PC-9 (cell line): ENCODE results near the gene TOMT. TPM values are rescaled to one million over a fixed set of nuclear protein-coding genes. Genes with fewer than 3 reads are reported as not detected.
"Not testable (repeated sequence)": the region's sequence is repeated elsewhere in the genome, so short reads cannot be mapped to it uniquely, and the experiment has no call there.

Experiments used
- BruUV-seq: library from RNA; stranded (reverse); fragments of 400-500 nt; replicated peaks from 2 replicates; lab custom pipeline; 2021; lab: Mats Ljungman, UMichigan
- CTCF ChIA-PET: fragments of 300-600 bp; sonication (Branson Sonifier 250); formaldehyde crosslinking; loops from one replicate; lab custom pipeline; 2022; ENCODE audit warnings: antibody characterized with exemption; lab: Charles Lee
- POLR2A ChIA-PET: fragments of 300-600 bp; sonication (Branson Sonifier 250); formaldehyde crosslinking; loops from one replicate; lab custom pipeline; 2022; ENCODE audit warnings: antibody characterized with exemption; ENCODE audit not compliant: unreplicated experiment; lab: Charles Lee
- DNase-seq, 2 experiments: peaks; one replicate each; pipeline versions ENCODE4 v3.0.0 to v3.0.0-alpha.2; 2015 to 2022; ENCODE audit warnings: mixed read lengths in 1 of 2
- H2AFZ ChIP-seq: fragments of 200-600 bp; sonication (generic); 2 replicates; pipeline ENCODE4 v1.8.1; 2017; ENCODE audit warnings: antibody characterized with exemption
- H3F3A ChIP-seq: fragments of 200-600 bp; sonication (generic); 2 replicates; pipeline ENCODE4 v1.8.1; 2017; ENCODE audit warnings: antibody characterized with exemption, mild to moderate bottlenecking, low read depth; ENCODE audit not compliant: insufficient read depth
- H3K27ac ChIP-seq: fragments of 200-600 bp; sonication (generic); 2 replicates; pipeline ENCODE4 v1.6.1; 2016; ENCODE audit warnings: mixed run types
- H3K27me3 ChIP-seq: fragments of 200-600 bp; sonication (generic); 2 replicates; pipeline ENCODE4 v1.6.1; 2016; ENCODE audit warnings: low read depth, mixed run types; ENCODE audit not compliant: insufficient read depth
- H3K36me3 ChIP-seq: fragments of 200-600 bp; sonication (generic); 2 replicates; pipeline ENCODE4 v1.6.1; 2016; ENCODE audit warnings: low read depth, mixed run types
- H3K4me1 ChIP-seq: fragments of 200-600 bp; sonication (generic); replicated peaks from 2 replicates; pipeline ENCODE4 v1.6.1; 2016; ENCODE audit warnings: mixed run types; ENCODE audit not compliant: insufficient read depth
- H3K4me2 ChIP-seq: fragments of 200-600 bp; sonication (generic); 2 replicates; pipeline ENCODE4 v1.6.1; 2017; ENCODE audit warnings: mixed run types
- H3K4me3 ChIP-seq: fragments of 200-600 bp; sonication (generic); 2 replicates; pipeline ENCODE4 v1.6.1; 2016; ENCODE audit warnings: mixed run types
- H3K79me2 ChIP-seq: fragments of 200-600 bp; sonication (generic); 2 replicates; pipeline ENCODE4 v1.6.1; 2017; ENCODE audit warnings: low read depth, mixed run types
- H3K9me2 ChIP-seq: fragments of 200-600 bp; sonication (generic); 2 replicates; pipeline ENCODE4 v1.8.1; 2017; ENCODE audit warnings: mild to moderate bottlenecking; ENCODE audit not compliant: insufficient read depth
- H3K9me3 ChIP-seq: fragments of 200-600 bp; sonication (generic); 2 replicates; pipeline ENCODE4 v1.8.1; 2016; ENCODE audit warnings: low read depth; ENCODE audit not compliant: insufficient read depth
- H4K20me1 ChIP-seq: fragments of 200-600 bp; sonication (generic); 2 replicates; pipeline ENCODE4 v1.8.1; 2017; ENCODE audit not compliant: insufficient read depth
- EZH2 ChIP-seq: fragments of 200-600 bp; sonication (generic); IDR thresholded peaks from 2 replicates; pipeline ENCODE4 v1.8.0; 2017; ENCODE audit warnings: antibody characterized with exemption, low read depth
- intact Hi-C: fragments of 100-400 bp; cut with micrococcal nuclease; formaldehyde crosslinking; loops from one replicate; pipeline ENCODE4 v1.10.0; 2022; ENCODE audit not compliant: unreplicated experiment
- total RNA-seq: library from RNA; stranded (reverse); gene quantifications from 2 replicates; pipeline ENCODE4 v1.2.3, GENCODE V29; 2021
- TF ChIP-seq, protein P1 (sequence below): fragments of 200-600 bp; sonication (generic); conservative IDR thresholded peaks from 2 replicates; pipeline ENCODE4 v1.6.1; 2017; ENCODE audit warnings: mixed run types, antibody characterized with exemption, mild to moderate bottlenecking, moderate library complexity

TOMT gene
- total RNA-seq, 1 experiment from 2014 or later = not detected

DNA sequence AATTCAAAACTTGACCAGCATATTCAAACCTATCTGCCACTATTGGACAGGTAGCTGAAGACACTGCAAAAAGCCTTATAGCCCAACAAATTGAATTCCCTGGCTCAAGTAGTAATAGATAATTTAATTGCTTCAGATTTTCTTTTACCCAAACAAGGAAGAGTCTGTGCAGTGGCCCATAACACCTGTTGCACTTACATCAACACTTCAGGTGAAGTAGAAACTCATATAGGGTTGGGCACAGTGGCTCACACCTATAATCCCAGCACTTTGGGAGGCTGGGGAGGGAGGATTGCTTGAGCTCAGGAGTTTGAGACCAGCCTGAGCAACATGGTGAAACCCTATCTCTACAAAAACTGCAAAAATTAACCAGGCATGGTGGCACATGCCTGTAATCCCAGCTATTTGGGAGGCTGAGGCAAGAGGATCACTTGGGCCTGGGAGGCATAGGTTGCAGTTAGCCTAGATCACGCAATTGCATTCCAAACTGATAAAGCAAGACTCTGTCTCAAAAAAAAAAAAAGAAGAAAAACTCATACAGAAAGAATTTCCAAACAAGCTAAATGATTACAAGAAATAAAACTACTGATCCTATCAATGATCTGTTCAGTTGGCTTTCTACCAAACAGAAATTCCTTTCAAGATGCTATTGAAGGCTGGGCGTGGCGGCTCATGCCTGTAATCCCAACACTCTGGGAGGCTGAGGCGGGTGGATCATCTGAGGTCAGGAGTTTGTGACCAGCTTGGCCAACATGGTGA is 39.3 kb downstream of the TOMT start:
- Histone ChIP-seq H3K9me2 (no peaks in the 10 kb centered on the region), H2AFZ (no peak overlapping the region), H3K4me1 (peaks cover 6% of the 10 kb centered on the region; the same call in 1 of the 2 replicates), H3K79me2 (no peaks in the 10 kb centered on the region), H3K9me3 (no peaks in the 10 kb centered on the region), H3K4me3 (no peak overlapping the region), H3K4me2 (no peak overlapping the region), H4K20me1 (no peaks in the 10 kb centered on the region), H3K36me3 (no peaks in the 10 kb centered on the region), H3K27ac (peak overlapping the region; percentile 50), H3K27me3 (no peaks in the 10 kb centered on the region), H3F3A (peaks cover 6% of the 10 kb centered on the region; the same call in 1 of the 2 replicates)
- intact Hi-C loops = loop anchor here (1.0 to 2.0 kb wide), 3 partner anchors 36 to 120 kb away; no protein-coding TSS in a partner anchor
- no peak for TF ChIP-seq EZH2
- TF ChIP-seq, protein P1, sequence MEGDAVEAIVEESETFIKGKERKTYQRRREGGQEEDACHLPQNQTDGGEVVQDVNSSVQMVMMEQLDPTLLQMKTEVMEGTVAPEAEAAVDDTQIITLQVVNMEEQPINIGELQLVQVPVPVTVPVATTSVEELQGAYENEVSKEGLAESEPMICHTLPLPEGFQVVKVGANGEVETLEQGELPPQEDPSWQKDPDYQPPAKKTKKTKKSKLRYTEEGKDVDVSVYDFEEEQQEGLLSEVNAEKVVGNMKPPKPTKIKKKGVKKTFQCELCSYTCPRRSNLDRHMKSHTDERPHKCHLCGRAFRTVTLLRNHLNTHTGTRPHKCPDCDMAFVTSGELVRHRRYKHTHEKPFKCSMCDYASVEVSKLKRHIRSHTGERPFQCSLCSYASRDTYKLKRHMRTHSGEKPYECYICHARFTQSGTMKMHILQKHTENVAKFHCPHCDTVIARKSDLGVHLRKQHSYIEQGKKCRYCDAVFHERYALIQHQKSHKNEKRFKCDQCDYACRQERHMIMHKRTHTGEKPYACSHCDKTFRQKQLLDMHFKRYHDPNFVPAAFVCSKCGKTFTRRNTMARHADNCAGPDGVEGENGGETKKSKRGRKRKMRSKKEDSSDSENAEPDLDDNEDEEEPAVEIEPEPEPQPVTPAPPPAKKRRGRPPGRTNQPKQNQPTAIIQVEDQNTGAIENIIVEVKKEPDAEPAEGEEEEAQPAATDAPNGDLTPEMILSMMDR = no peak
- peak; percentile 63 to 89 for DNase-seq
- CTCF ChIA-PET = interaction anchor here (0.5 to 1.0 kb wide), 4 partner anchors 47 to 286 kb away, joined by 3 to 6 read pairs (median 4); partner anchors contain the start of gene FOLR1
- POLR2A ChIA-PET = interaction anchor here (0.6 to 1.3 kb wide), 2 partner anchors 58 to 80 kb away, joined by 5 to 6 read pairs; partner anchors contain the start of gene INPPL1
- BruUV-seq = no TSS peak

DNA sequence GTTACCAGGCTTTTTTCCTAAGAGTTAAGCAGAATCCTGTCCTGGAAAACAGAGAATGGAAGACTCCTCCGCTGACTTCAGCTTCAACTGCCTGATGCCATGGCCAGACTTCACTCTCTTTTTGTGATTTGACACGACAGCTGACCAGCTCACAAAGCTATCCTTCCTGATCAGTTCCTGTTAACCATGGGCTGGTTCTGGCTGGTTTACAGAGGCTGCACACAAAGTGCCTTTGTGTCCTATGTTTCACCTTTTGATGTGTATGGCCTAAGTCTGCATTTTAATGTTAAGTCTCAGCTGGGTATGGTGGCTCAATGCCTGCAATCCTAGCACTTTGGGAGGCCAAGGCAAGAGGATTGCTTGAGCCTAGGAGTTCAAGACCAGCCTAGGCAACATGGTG is 40.9 kb downstream of the TOMT start:
- intact Hi-C loops = no loop called here
- CTCF ChIA-PET = interaction anchor here (0.6 to 0.7 kb wide), 3 partner anchors 43 to 233 kb away, joined by 3 to 21 read pairs (median 4); no protein-coding TSS in a partner anchor

DNA sequence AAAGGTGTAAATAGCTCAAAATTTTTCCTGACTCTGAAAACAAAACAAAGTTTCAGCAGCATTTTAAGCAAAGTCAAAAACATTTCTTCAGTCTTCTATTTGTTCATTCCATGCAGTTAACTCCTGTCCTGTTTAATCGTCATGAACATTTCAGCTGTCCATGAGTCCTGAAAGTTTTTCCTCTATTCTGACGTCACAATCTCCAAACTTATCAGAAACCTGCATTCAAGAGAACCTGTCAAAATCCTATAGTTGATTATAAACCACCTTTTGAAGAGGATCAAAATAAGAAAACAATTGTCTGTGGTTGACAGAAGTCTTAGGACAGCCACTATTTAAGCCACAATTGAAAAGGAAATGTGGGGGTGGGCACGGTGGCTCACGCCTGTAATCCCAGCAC is 45.2 kb downstream of the TOMT start:
- no peak for TF ChIP-seq EZH2
- TF ChIP-seq, protein P1 = no peak
- Histone ChIP-seq H3K9me3 (no peaks in the 10 kb centered on the region), H3K4me3 (no peak overlapping the region), H4K20me1 (no peaks in the 10 kb centered on the region), H3F3A (no peaks in the 10 kb centered on the region), H3K79me2 (no peaks in the 10 kb centered on the region), H3K36me3 (no peaks in the 10 kb centered on the region), H3K27me3 (no peaks in the 10 kb centered on the region), H3K27ac (no peak overlapping the region), H2AFZ (no peak overlapping the region), H3K9me2 (no peaks in the 10 kb centered on the region), H3K4me2 (no peak overlapping the region), H3K4me1 (no peaks in the 10 kb centered on the region)
- ChIA-PET POLR2A (no interaction called here), CTCF (no interaction called here)
- no TSS peak for BruUV-seq
- intact Hi-C loops = no loop called here
- no peak for DNase-seq

More for the DNA sequence above, 40.9 kb downstream of the TOMT start:
- POLR2A ChIA-PET = no interaction called here
- peaks cover 6% of the 10 kb centered on the region; the same call in 1 of the 2 replicates for H3K4me1 ChIP-seq
- DNase-seq = peak in 1 of 2 experiments; percentile 18
- no peak overlapping the region for H3K4me3 ChIP-seq
- no peaks in the 10 kb centered on the region for H3K27me3 ChIP-seq
- no peak overlapping the region for H3K27ac ChIP-seq
- no peaks in the 10 kb centered on the region for H3K9me2 ChIP-seq
- no peak overlapping the region for H3K4me2 ChIP-seq
- TF ChIP-seq EZH2 = no peak
- TF ChIP-seq, protein P1 = no peak
- no peaks in the 10 kb centered on the region for H3K9me3 ChIP-seq
- H3F3A ChIP-seq = peaks cover 6% of the 10 kb centered on the region; the same call in 1 of the 2 replicates
- no peak overlapping the region for H2AFZ ChIP-seq
- no TSS peak for BruUV-seq
- H3K79me2 ChIP-seq = no peaks in the 10 kb centered on the region
- H4K20me1 ChIP-seq = no peaks in the 10 kb centered on the region
- no peaks in the 10 kb centered on the region for H3K36me3 ChIP-seq

DNA sequence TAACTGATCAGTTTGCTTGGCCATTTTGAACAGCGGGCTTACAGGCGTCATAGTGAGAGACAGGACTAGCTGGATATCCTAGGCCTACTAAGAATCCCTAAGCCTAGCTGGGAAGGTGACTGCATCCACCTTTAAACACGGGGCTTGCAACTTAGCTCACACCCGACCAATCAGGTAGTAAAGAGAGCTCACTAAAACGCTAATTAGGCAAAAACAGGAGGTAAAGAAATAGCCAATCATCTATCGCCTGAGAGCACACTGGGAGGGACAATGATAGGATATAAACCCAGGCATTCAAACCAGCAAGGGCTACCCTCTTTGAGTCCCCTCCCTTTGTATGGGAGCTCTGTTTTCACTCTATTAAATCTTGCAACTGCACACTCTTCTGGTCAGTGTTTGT is 48.1 kb downstream of the TOMT start:
- H3K27me3 ChIP-seq, BruUV-seq, H2AFZ ChIP-seq, H3F3A ChIP-seq, H3K27ac ChIP-seq, intact Hi-C loops, H3K4me3 ChIP-seq, H4K20me1 ChIP-seq, H3K9me2 ChIP-seq, H3K36me3 ChIP-seq, H3K79me2 ChIP-seq, H3K4me1 ChIP-seq, H3K4me2 ChIP-seq, POLR2A ChIA-PET, CTCF ChIA-PET, H3K9me3 ChIP-seq: not testable (repeated sequence)
- DNase-seq = peak in 1 of 2 experiments; percentile 20
